HEK293 (cell line): ENCODE measurements around the gene STRN4.

Experiments used
- SCRT2 ChIP-seq: fragments of 450-650 bp; formaldehyde crosslinking; IDR thresholded peaks from 2 replicates; pipeline ENCODE4 v1.5.1; 2016; ENCODE audit warnings: missing biosample characterization, missing genetic modification characterization
- ZBTB21 ChIP-seq: fragments of 450-650 bp; formaldehyde crosslinking; IDR thresholded peaks from 2 replicates; pipeline ENCODE4 v1.5.1; 2017; ENCODE audit warnings: missing biosample characterization, missing genetic modification characterization
- ZFP69B ChIP-seq: fragments of 450-650 bp; formaldehyde crosslinking; IDR thresholded peaks from 2 replicates; pipeline ENCODE4 v1.5.1; 2016; ENCODE audit warnings: missing biosample characterization, missing genetic modification characterization
- ZNF600 ChIP-seq: fragments of 450-650 bp; formaldehyde crosslinking; IDR thresholded peaks from 2 replicates; pipeline ENCODE4 v1.5.1; 2016; ENCODE audit warnings: missing biosample characterization, missing genetic modification characterization
- ZNF629 ChIP-seq: fragments of 450-650 bp; formaldehyde crosslinking; IDR thresholded peaks from 2 replicates; pipeline ENCODE4 v1.5.1; 2017; ENCODE audit warnings: missing biosample characterization, missing genetic modification characterization
- ZNF660 ChIP-seq: fragments of 450-650 bp; IDR thresholded peaks from 2 replicates; pipeline ENCODE4 v1.5.1; 2018; ENCODE audit warnings: missing biosample characterization, mild to moderate bottlenecking, missing genetic modification characterization
- ZNF670 ChIP-seq: fragments of 450-650 bp; formaldehyde crosslinking; IDR thresholded peaks from 2 replicates; pipeline ENCODE4 v1.5.1; 2016; ENCODE audit warnings: missing biosample characterization, missing genetic modification characterization, low read depth
- ZNF792 ChIP-seq: fragments of 450-650 bp; formaldehyde crosslinking; IDR thresholded peaks from 2 replicates; pipeline ENCODE4 v1.5.1; 2016; ENCODE audit warnings: missing biosample characterization, missing genetic modification characterization
- TF ChIP-seq, protein P1 (sequence below): fragments of 450-650 bp; formaldehyde crosslinking; IDR thresholded peaks from 2 replicates; pipeline ENCODE4 v1.5.1; 2016; ENCODE audit warnings: missing biosample characterization, missing genetic modification characterization
- TF ChIP-seq, protein P2 (sequence below): fragments of 450-650 bp; formaldehyde crosslinking; IDR thresholded peaks from 2 replicates; pipeline ENCODE4 v1.5.1; 2016; ENCODE audit warnings: missing biosample characterization, missing genetic modification characterization
- TF ChIP-seq, protein P3 (sequence below): fragments of 450-650 bp; formaldehyde crosslinking; IDR thresholded peaks from 2 replicates; pipeline ENCODE4 v1.5.1; 2016; ENCODE audit warnings: missing biosample characterization, missing genetic modification characterization, low read depth

DNA sequence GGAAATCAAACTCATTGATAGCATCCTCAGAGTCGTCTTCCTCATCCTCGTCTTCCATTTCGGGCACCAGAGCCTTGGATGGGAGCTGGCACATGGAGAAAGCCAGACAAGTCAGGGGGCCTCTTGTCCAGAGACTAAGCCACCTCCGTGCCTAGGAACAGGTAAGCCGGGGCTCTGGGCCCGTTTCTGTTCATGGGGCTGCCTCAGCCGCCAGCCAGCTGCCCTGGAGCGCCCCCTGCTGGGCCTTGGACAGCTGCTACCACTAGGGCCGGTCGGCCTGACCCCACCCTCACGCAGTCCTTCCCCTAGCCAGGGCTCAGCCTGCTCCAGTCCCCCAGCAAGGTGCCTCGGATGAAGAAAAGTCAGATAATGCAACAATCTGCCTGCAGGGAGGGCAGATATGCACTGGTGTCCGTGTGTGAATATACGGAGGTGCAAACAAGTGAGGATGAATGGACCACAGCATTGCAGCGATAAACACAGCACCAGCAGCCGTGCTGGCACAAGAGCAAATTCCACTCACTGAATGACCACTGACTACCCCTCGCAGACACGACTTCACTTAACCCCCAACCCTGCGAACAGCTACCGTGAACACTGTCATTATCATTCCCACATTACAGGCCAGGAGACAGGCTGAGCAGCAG, 17.4 kb downstream of the STRN4 start:
- no peak for TF ChIP-seq SCRT2 (tag by site-specific recombination)
- TF ChIP-seq ZNF792 (tag by site-specific recombination): no peak
- TF ChIP-seq, protein P1, sequence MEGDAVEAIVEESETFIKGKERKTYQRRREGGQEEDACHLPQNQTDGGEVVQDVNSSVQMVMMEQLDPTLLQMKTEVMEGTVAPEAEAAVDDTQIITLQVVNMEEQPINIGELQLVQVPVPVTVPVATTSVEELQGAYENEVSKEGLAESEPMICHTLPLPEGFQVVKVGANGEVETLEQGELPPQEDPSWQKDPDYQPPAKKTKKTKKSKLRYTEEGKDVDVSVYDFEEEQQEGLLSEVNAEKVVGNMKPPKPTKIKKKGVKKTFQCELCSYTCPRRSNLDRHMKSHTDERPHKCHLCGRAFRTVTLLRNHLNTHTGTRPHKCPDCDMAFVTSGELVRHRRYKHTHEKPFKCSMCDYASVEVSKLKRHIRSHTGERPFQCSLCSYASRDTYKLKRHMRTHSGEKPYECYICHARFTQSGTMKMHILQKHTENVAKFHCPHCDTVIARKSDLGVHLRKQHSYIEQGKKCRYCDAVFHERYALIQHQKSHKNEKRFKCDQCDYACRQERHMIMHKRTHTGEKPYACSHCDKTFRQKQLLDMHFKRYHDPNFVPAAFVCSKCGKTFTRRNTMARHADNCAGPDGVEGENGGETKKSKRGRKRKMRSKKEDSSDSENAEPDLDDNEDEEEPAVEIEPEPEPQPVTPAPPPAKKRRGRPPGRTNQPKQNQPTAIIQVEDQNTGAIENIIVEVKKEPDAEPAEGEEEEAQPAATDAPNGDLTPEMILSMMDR: peak; percentile 86
- no peak for TF ChIP-seq ZBTB21 (tag by site-specific recombination)
- no peak for TF ChIP-seq ZNF600
- TF ChIP-seq ZNF660 (tag by site-specific recombination): no peak
- TF ChIP-seq ZNF670 (tag by site-specific recombination): no peak
- no peak for TF ChIP-seq ZNF629 (tag by site-specific recombination)
- no peak for TF ChIP-seq ZFP69B (tag by site-specific recombination)
- TF ChIP-seq, protein P2, sequence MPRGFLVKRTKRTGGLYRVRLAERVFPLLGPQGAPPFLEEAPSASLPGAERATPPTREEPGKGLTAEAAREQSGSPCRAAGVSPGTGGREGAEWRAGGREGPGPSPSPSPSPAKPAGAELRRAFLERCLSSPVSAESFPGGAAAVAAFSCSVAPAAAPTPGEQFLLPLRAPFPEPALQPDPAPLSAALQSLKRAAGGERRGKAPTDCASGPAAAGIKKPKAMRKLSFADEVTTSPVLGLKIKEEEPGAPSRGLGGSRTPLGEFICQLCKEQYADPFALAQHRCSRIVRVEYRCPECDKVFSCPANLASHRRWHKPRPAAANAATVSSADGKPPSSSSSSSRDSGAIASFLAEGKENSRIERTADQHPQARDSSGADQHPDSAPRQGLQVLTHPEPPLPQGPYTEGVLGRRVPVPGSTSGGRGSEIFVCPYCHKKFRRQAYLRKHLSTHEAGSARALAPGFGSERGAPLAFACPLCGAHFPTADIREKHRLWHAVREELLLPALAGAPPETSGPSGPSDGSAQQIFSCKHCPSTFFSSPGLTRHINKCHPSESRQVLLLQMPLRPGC (tag by site-specific recombination): no peak
- TF ChIP-seq, protein P3, sequence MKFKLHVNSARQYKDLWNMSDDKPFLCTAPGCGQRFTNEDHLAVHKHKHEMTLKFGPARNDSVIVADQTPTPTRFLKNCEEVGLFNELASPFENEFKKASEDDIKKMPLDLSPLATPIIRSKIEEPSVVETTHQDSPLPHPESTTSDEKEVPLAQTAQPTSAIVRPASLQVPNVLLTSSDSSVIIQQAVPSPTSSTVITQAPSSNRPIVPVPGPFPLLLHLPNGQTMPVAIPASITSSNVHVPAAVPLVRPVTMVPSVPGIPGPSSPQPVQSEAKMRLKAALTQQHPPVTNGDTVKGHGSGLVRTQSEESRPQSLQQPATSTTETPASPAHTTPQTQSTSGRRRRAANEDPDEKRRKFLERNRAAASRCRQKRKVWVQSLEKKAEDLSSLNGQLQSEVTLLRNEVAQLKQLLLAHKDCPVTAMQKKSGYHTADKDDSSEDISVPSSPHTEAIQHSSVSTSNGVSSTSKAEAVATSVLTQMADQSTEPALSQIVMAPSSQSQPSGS (tag by site-specific recombination): no peak
